RWPE2 (cell line): ENCODE results near the gene SLC22A17.

Experiments
- ATAC-seq: fragments of 200-7000 bp; cut with Tn5 transposase; 3 replicates; pipeline ENCODE4 v1.9.1; 2021; ENCODE audit warnings: low read depth
- DNase-seq: peaks from one replicate; pipeline ENCODE4 v3.0.0-alpha.2; 2020; ENCODE audit warnings: low spot score
- H3K27ac ChIP-seq: fragments of 450-650 bp; 2 replicates; pipeline ENCODE4 v1.5.1; 2017; ENCODE audit warnings: mild to moderate bottlenecking; ENCODE audit not compliant: poor library complexity, severe bottlenecking
- H3K27me3 ChIP-seq: fragments of 250-450 bp; sonication (Bioruptor Pico); 2 replicates; pipeline ENCODE4 v1.5.1; 2021; ENCODE audit warnings: mild to moderate bottlenecking, moderate library complexity; ENCODE audit not compliant: insufficient read depth, poor library complexity, severe bottlenecking
- H3K36me3 ChIP-seq: fragments of 250-450 bp; sonication (Bioruptor Pico); 2 replicates; pipeline ENCODE4 v1.5.1; 2020; ENCODE audit warnings: low read depth, mild to moderate bottlenecking, moderate library complexity
- H3K4me1 ChIP-seq: fragments of 250-450 bp; sonication (Bioruptor Pico); 2 replicates; pipeline ENCODE4 v1.5.1; 2021; ENCODE audit warnings: mild to moderate bottlenecking, moderate library complexity; ENCODE audit not compliant: insufficient read depth, poor library complexity, severe bottlenecking
- H3K4me3 ChIP-seq: fragments of 250-450 bp; sonication (Bioruptor Pico); 2 replicates; pipeline ENCODE4 v1.5.1; 2021; ENCODE audit warnings: mild to moderate bottlenecking, moderate library complexity; ENCODE audit not compliant: severe bottlenecking
- H3K9me3 ChIP-seq: fragments of 250-450 bp; sonication (Bioruptor Pico); 2 replicates; pipeline ENCODE4 v1.5.1; 2021; ENCODE audit warnings: mild to moderate bottlenecking, moderate library complexity; ENCODE audit not compliant: severe bottlenecking
- CTCF ChIP-seq: fragments of 450-650 bp; IDR thresholded peaks from one replicate; pipeline ENCODE4 v1.5.1; 2017; ENCODE audit warnings: mild to moderate bottlenecking, moderate library complexity; ENCODE audit not compliant: poor library complexity, severe bottlenecking

SLC22A17 gene

GRCh38 chr14:23349156-23349845 is 3.4 kb downstream of the SLC22A17 start:
- ATAC-seq (no peak), DNase-seq (no peak)
- Histone ChIP-seq H3K4me3 (no peak overlapping the region), H3K27me3 (no peaks in the 10 kb centered on the region), H3K9me3 (no peaks in the 10 kb centered on the region), H3K36me3 (no peaks in the 10 kb centered on the region), H3K4me1 (no peaks in the 10 kb centered on the region), H3K27ac (no peak overlapping the region)
- no peak for TF ChIP-seq CTCF

- Histone ChIP-seq H3K4me3 (no peak overlapping the region), H3K4me1 (no peaks in the 10 kb centered on the region), H3K36me3 (no peaks in the 10 kb centered on the region), H3K27ac (no peak overlapping the region), H3K9me3 (no peaks in the 10 kb centered on the region), H3K27me3 (no peaks in the 10 kb centered on the region)
- no peak for DNase-seq
- no peak for ATAC-seq
- TF ChIP-seq CTCF, result no peak
These were observed 4.4 kb downstream of the SLC22A17 start for GRCh38 chr14:23348297-23348655.

- TF ChIP-seq CTCF, result no peak
- no peak for DNase-seq
- no peaks in the 10 kb centered on the region for H3K4me1 ChIP-seq
These were observed 5.0 kb downstream of the SLC22A17 start for GRCh38 chr14:23347406-23348296.

GRCh38 chr14:23346693-23347405 is 5.8 kb downstream of the SLC22A17 start:
- H3K9me3 ChIP-seq, result no peaks in the 10 kb centered on the region
- no peak for ATAC-seq
- H3K4me3 ChIP-seq, result no peak overlapping the region
- no peaks in the 10 kb centered on the region for H3K36me3 ChIP-seq
- no peak for TF ChIP-seq CTCF
- no peak overlapping the region for H3K27ac ChIP-seq
- DNase-seq, result no peak
- H3K4me1 ChIP-seq, result no peaks in the 10 kb centered on the region
- H3K27me3 ChIP-seq, result no peaks in the 10 kb centered on the region

More at GRCh38 chr14:23347406-23348296, 5.0 kb downstream of the SLC22A17 start:
- H3K9me3 ChIP-seq, result no peaks in the 10 kb centered on the region
- H3K27me3 ChIP-seq, result no peaks in the 10 kb centered on the region
- no peak overlapping the region for H3K27ac ChIP-seq
- no peak overlapping the region for H3K4me3 ChIP-seq
- H3K36me3 ChIP-seq, result no peaks in the 10 kb centered on the region
- no peak for ATAC-seq
